ENCODE measurements around the gene FHIP1B. TPM values are rescaled to one million over a fixed set of nuclear protein-coding genes. Genes with fewer than 3 reads are reported as not detected.

The FHIP1B gene
- polyA plus RNA-seq, 1 donor (not counting 4 experiments of a cell fraction or from before 2014, with no cell fraction given): 18.7 TPM

- peak overlapping the region; percentile 69 for H3K4me2 ChIP-seq (ENCODE audit: control insufficient read depth, extremely low read depth, insufficient read depth, low read depth, low read length)
- no peaks in the 10 kb centered on the region for H3K9me3 ChIP-seq (ENCODE audit: control insufficient read depth, low read depth, low read length)
- no peaks in the 10 kb centered on the region for H4K20me1 ChIP-seq (ENCODE audit: control insufficient read depth, extremely low read depth, insufficient read depth, low read length)
- peak; percentile 79 for FAIRE-seq
- dilution Hi-C loops (cut with MboI; ENCODE audit: extremely low pct_ligation_motif_present, low sequenced_read_pairs): no loop called here
- TF ChIP-seq EZH2 (IDR thresholded peaks at IDR 0.05; ENCODE audit: low read length): no peak
- TF ChIP-seq CTCF (optimal IDR thresholded peaks at IDR 0.05 in 1 of 3, IDR thresholded peaks at IDR 0.05 in 1 of 3, conservative IDR thresholded peaks at IDR 0.05 in 1 of 3; ENCODE audit: extremely low read depth in 1 of 3, insufficient read depth in 2 of 3, low read length in 3 of 3): no peak
- no peaks in the 10 kb centered on the region for H3K9me1 ChIP-seq (ENCODE audit: control insufficient read depth, extremely low read depth, insufficient read depth, low read length)
- peak overlapping the region; percentile 72 for H3K27ac ChIP-seq (ENCODE audit: control insufficient read depth, insufficient read depth, low read length)
- H3K36me3 ChIP-seq (ENCODE audit: control insufficient read depth in 2 of 2, extremely low read depth in 1 of 2, insufficient read depth in 2 of 2, low read length in 2 of 2): peaks cover 22 to 34% of the 10 kb centered on the region in 2 experiments
- H3K27me3 ChIP-seq (ENCODE audit: control insufficient read depth, extremely low read depth, insufficient read depth, low read length): no peaks in the 10 kb centered on the region
- peak; percentile 15 for DNase-seq (ENCODE audit: low read depth, low spot score)
- peaks cover 3% of the 10 kb centered on the region for H3K79me2 ChIP-seq (ENCODE audit: control insufficient read depth, insufficient read depth, low read length)
- peak overlapping the region; percentile 6 for H3K9ac ChIP-seq (ENCODE audit: control insufficient read depth, extremely low read depth, insufficient read depth, low read length)
- peaks cover 18% of the 10 kb centered on the region for H3K4me1 ChIP-seq (ENCODE audit: control insufficient read depth, extremely low read depth, insufficient read depth, low read length)
- no peak overlapping the region for H3K4me3 ChIP-seq (ENCODE audit: control insufficient read depth in 2 of 3, extremely low read depth in 1 of 3, insufficient read depth in 2 of 3, low read depth in 1 of 3, low read length in 3 of 3)
- no peak overlapping the region for H2AFZ ChIP-seq (ENCODE audit: control insufficient read depth, low read length)
Observed at GRCh38 chr11:6219359-6219758, 15.1 kb downstream of the FHIP1B start.

DNA sequence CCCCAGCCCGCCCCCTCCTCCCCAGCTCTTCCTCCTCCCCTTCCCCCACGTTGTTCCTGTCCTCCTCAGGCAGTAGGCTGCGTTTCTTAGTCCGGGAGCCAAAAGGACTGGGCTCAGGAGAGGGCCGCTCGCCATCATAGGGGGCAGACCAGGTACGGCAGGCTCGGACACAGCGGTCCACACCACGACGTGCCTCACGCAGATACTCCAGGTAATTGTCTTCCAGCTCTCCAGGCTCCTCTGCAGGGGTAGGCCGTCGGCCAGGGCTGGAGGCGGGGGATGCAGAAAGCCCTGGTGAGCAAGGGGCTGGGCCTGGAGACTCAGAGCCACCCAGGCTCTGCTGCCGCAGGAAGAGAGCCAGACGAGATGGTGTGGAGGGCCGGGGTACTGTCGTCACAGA is 16.7 kb downstream of the FHIP1B start:
- no peaks in the 10 kb centered on the region for H4K20me1 ChIP-seq (ENCODE audit: control insufficient read depth, extremely low read depth, insufficient read depth, low read length)
- dilution Hi-C loops (cut with MboI; ENCODE audit: extremely low pct_ligation_motif_present, low sequenced_read_pairs): no loop called here
- no peaks in the 10 kb centered on the region for H3K9me3 ChIP-seq (ENCODE audit: control insufficient read depth, low read depth, low read length)
- peaks cover 18% of the 10 kb centered on the region for H3K4me1 ChIP-seq (ENCODE audit: control insufficient read depth, extremely low read depth, insufficient read depth, low read length)
- no peaks in the 10 kb centered on the region for H3K9me1 ChIP-seq (ENCODE audit: control insufficient read depth, extremely low read depth, insufficient read depth, low read length)
- no peak overlapping the region for H3K4me3 ChIP-seq (ENCODE audit: control insufficient read depth in 2 of 3, extremely low read depth in 1 of 3, insufficient read depth in 2 of 3, low read depth in 1 of 3, low read length in 3 of 3)
- H3K27me3 ChIP-seq (ENCODE audit: control insufficient read depth, extremely low read depth, insufficient read depth, low read length): no peaks in the 10 kb centered on the region
- no peak overlapping the region for H3K27ac ChIP-seq (ENCODE audit: control insufficient read depth, insufficient read depth, low read length)
- peaks cover 3% of the 10 kb centered on the region for H3K79me2 ChIP-seq (ENCODE audit: control insufficient read depth, insufficient read depth, low read length)
- TF ChIP-seq EZH2 (IDR thresholded peaks at IDR 0.05; ENCODE audit: low read length): no peak
- TF ChIP-seq CTCF (optimal IDR thresholded peaks at IDR 0.05 in 1 of 3, IDR thresholded peaks at IDR 0.05 in 1 of 3, conservative IDR thresholded peaks at IDR 0.05 in 1 of 3; ENCODE audit: extremely low read depth in 1 of 3, insufficient read depth in 2 of 3, low read length in 3 of 3): no peak
- no peak overlapping the region for H3K4me2 ChIP-seq (ENCODE audit: control insufficient read depth, extremely low read depth, insufficient read depth, low read depth, low read length)
- no peak overlapping the region for H3K9ac ChIP-seq (ENCODE audit: control insufficient read depth, extremely low read depth, insufficient read depth, low read length)
- FAIRE-seq: no peak
- no peak overlapping the region for H2AFZ ChIP-seq (ENCODE audit: control insufficient read depth, low read length)
- DNase-seq (ENCODE audit: low read depth, low spot score): no peak
- peaks cover 28% of the 10 kb centered on the region in 2 experiments for H3K36me3 ChIP-seq (ENCODE audit: control insufficient read depth in 2 of 2, extremely low read depth in 1 of 2, insufficient read depth in 2 of 2, low read length in 2 of 2)

All from keratinocyte (primary cell).